Endodermal cell (in vitro differentiated cells): ENCODE results near the gene ATP11B. TPM values are rescaled to one million over a fixed set of nuclear protein-coding genes. Genes with fewer than 3 reads are reported as not detected.

Experiments
- DNase-seq: peaks from one replicate; pipeline ENCODE4 v3.0.0-alpha.2; 2017
- H3K27ac ChIP-seq: 2 replicates; pipeline ENCODE4 v1.5.1; 2013; ENCODE audit warnings: mild to moderate bottlenecking, low read depth, low read length, moderate library complexity
- H3K27me3 ChIP-seq: 2 replicates; pipeline ENCODE4 v1.6.1; 2013; ENCODE audit warnings: mild to moderate bottlenecking, low read length, moderate library complexity; ENCODE audit not compliant: insufficient read depth, control insufficient read depth, poor library complexity, severe bottlenecking
- H3K36me3 ChIP-seq: 2 replicates; pipeline ENCODE4 v1.7.0; 2013; ENCODE audit warnings: mild to moderate bottlenecking, low read length, moderate library complexity; ENCODE audit not compliant: control insufficient read depth, insufficient read depth
- H3K4me1 ChIP-seq: one replicate; pipeline ENCODE4 v1.7.0; 2013; ENCODE audit warnings: low read length; ENCODE audit not compliant: control insufficient read depth, insufficient read depth
- H3K4me3 ChIP-seq: 2 replicates; pipeline ENCODE4 v1.5.1; 2013; ENCODE audit warnings: mild to moderate bottlenecking, low read length, moderate library complexity
- H3K9ac ChIP-seq: 2 replicates; pipeline ENCODE4 v1.6.1; 2013; ENCODE audit warnings: mild to moderate bottlenecking, low read length, moderate library complexity; ENCODE audit not compliant: poor library complexity, severe bottlenecking; ENCODE audit errors: extremely low read depth
- H3K9me3 ChIP-seq: 2 replicates; pipeline ENCODE4 v1.6.1; 2013; ENCODE audit warnings: mild to moderate bottlenecking, low read length, moderate library complexity; ENCODE audit not compliant: control insufficient read depth
- H3K27ac Mint-ChIP-seq: 2 replicates; pipeline ENCODE4 v1.8.0; 2020; ENCODE audit warnings: mixed read lengths
- H3K27me3 Mint-ChIP-seq: 2 replicates; pipeline ENCODE4 v1.8.0; 2021; ENCODE audit warnings: mild to moderate bottlenecking, mixed read lengths; ENCODE audit not compliant: insufficient read depth
- H3K36me3 Mint-ChIP-seq: 2 replicates; pipeline ENCODE4 v1.8.0; 2020; ENCODE audit warnings: low read depth, mixed read lengths
- H3K4me1 Mint-ChIP-seq: 2 replicates; pipeline ENCODE4 v1.8.0; 2020; ENCODE audit warnings: mixed read lengths
- H3K4me3 Mint-ChIP-seq: 2 replicates; pipeline ENCODE4 v1.8.0; 2020; ENCODE audit warnings: mild to moderate bottlenecking, moderate library complexity, mixed read lengths
- H3K9me3 Mint-ChIP-seq: 2 replicates; pipeline ENCODE4 v1.8.0; 2020; ENCODE audit warnings: mild to moderate bottlenecking, mixed read lengths
- CTCF ChIP-seq: fragments of 200-600 bp; sonication (generic); conservative IDR thresholded peaks from 2 replicates; pipeline ENCODE4 v1.5.0; 2021; ENCODE audit warnings: antibody characterized with exemption, mild to moderate bottlenecking
- WGBS, 2 experiments: methylation state at CpG; one replicate each; pipeline versions ENCODE4 v1.1.5 to v1.1.7; 2013; ENCODE audit warnings: missing lambda C conversion rate in 2 of 2, mixed read lengths in 1 of 2; ENCODE audit not compliant: insufficient coverage in 1 of 2, insufficient read length in 1 of 2; 5-methylcytosine and 5-hydroxymethylcytosine counted together
- total RNA-seq, 2 donors: library from RNA; stranded (reverse); fragmentation: NEBNext Ultra II Directional in 1 of 2; extraction: Animal tissue kit (Norgen Biotek cat#: 25700) in 1 of 2; gene quantifications; 2 replicates in 1 of 2; 3 replicates in 1 of 2; pipeline ENCODE4 v1.2.1, GENCODE V29; 2021

Gene ATP11B
- total RNA-seq, 2 donors from 2014 or later = 23.6 to 27.8 TPM

- H3K4me1 Mint-ChIP-seq = peaks cover 1% of the 10 kb centered on the region
- H3K9me3 ChIP-seq = peaks cover 26% of the 10 kb centered on the region
- no peak overlapping the region for H3K9ac ChIP-seq
- no peaks in the 10 kb centered on the region for H3K27me3 Mint-ChIP-seq
- H3K4me3 Mint-ChIP-seq = no peak overlapping the region
- peaks cover 76% of the 10 kb centered on the region for H3K36me3 Mint-ChIP-seq
- no peak overlapping the region for H3K4me3 ChIP-seq
- no peaks in the 10 kb centered on the region for H3K4me1 ChIP-seq
- DNase-seq = no peak
- no peaks in the 10 kb centered on the region for H3K27me3 ChIP-seq
- TF ChIP-seq CTCF = no peak
- H3K36me3 ChIP-seq = peaks cover 82% of the 10 kb centered on the region
- H3K9me3 Mint-ChIP-seq = peaks cover 18% of the 10 kb centered on the region
- no peak overlapping the region for H3K27ac Mint-ChIP-seq
- WGBS, 2 experiments = 86 to 87% methylated on average over 4 to 8 of the region's 9 CpGs
- H3K27ac ChIP-seq = no peak overlapping the region
These were observed 161.4 kb downstream of the ATP11B start for GRCh38 chr3:182954553-182955235.

GRCh38 chr3:182957226-182957625 is 163.9 kb downstream of the ATP11B start:
- no peak for TF ChIP-seq CTCF

GRCh38 chr3:182957676-182958266 is 164.5 kb downstream of the ATP11B start:
- peaks cover 9% of the 10 kb centered on the region for H3K4me1 Mint-ChIP-seq
- Histone ChIP-seq H3K36me3 (peaks cover 87% of the 10 kb centered on the region), H3K27ac (no peak overlapping the region), H3K9ac (no peak overlapping the region), H3K4me3 (no peak overlapping the region), H3K27me3 (no peaks in the 10 kb centered on the region), H3K4me1 (no peaks in the 10 kb centered on the region), H3K9me3 (peaks cover 15% of the 10 kb centered on the region)
- TF ChIP-seq CTCF = no peak
- H3K27me3 Mint-ChIP-seq = no peaks in the 10 kb centered on the region
- H3K9me3 Mint-ChIP-seq = peaks cover 7% of the 10 kb centered on the region
- WGBS, 2 experiments = 94% methylated on average over 4 of the region's 4 CpGs; no CpG with 5 or more reads in 1 of the 2 experiments
- H3K27ac Mint-ChIP-seq = no peak overlapping the region
- DNase-seq = no peak
- H3K36me3 Mint-ChIP-seq = peaks cover 66% of the 10 kb centered on the region
- H3K4me3 Mint-ChIP-seq = no peak overlapping the region

More at GRCh38 chr3:182957226-182957625, 163.9 kb downstream of the ATP11B start:
- 92 to 93% methylated on average over 4 to 5 of the region's 5 CpGs for WGBS, 2 experiments
- no peak for DNase-seq
- H3K4me3 Mint-ChIP-seq = no peak overlapping the region
- no peaks in the 10 kb centered on the region for H3K27me3 ChIP-seq
- no peaks in the 10 kb centered on the region for H3K27me3 Mint-ChIP-seq
- peaks cover 13% of the 10 kb centered on the region for H3K9me3 Mint-ChIP-seq
- no peaks in the 10 kb centered on the region for H3K4me1 ChIP-seq
- peaks cover 9% of the 10 kb centered on the region for H3K4me1 Mint-ChIP-seq
- H3K27ac Mint-ChIP-seq = no peak overlapping the region
- H3K9ac ChIP-seq = no peak overlapping the region
- no peak overlapping the region for H3K27ac ChIP-seq
- peaks cover 88% of the 10 kb centered on the region for H3K36me3 ChIP-seq
- H3K9me3 ChIP-seq = peaks cover 20% of the 10 kb centered on the region
- H3K36me3 Mint-ChIP-seq = peaks cover 68% of the 10 kb centered on the region
- no peak overlapping the region for H3K4me3 ChIP-seq
